Activated T-cell treated with anti-CD3 and anti-CD28 coated beads for 4 hours (primary cell): ENCODE data around the gene HCRTR2.
"Not testable (repeated sequence)": the region's sequence is repeated elsewhere in the genome, so short reads cannot be mapped to it uniquely, and the experiment has no call there.

ENCODE experiments used
- DNase-seq: peaks from one replicate; pipeline ENCODE4 v3.0.0-alpha.2; 2020

The HCRTR2 gene

GRCh38 chr6:55220961-55221360 is 46.6 kb downstream of the HCRTR2 start:
- no peak for DNase-seq

- DNase-seq: no peak
Measured at GRCh38 chr6:55227862-55228261, 53.5 kb downstream of the HCRTR2 start.

DNA sequence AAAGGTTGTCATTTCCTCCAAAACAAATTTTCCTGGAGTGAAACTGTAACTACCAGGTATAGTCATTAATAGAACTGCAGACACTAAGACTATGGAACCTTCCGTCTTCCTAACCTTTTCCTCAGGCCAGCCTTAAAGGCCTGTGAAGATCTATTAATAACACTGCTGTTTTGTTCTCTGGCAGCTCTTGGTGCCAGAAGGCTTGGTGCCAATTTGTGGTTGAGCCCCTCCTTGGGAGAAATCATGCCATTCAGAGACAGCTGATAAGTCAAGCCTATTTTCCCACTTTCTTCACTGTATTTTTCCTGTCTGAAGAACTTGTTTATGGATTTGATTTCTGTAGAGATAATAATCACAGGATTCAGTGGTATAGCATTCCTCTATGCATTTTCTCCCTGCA is 64.8 kb downstream of the HCRTR2 start:
- DNase-seq: no peak

- DNase-seq: not testable (repeated sequence)
Measured at GRCh38 chr6:55240975-55241605, 66.8 kb downstream of the HCRTR2 start.

DNA sequence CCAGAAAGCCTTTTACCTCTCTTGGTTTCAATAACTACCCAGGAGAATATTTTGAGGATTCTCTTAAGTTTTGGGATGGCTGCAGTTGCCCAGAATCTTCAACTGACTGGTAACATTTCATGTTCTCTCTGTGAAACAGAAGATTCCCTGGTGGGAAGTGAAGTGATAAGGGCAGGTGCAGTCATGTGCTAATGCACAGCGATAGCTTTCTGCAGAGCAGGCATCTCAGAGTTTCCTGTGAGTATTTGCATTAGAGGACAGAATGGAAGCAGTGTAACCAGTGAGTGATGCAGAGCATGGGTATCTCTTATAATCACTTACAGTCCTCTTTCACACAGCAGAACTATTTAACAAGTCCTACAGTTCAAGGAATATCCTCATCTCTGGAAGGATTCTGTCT is 76.1 kb downstream of the HCRTR2 start:
- DNase-seq: no peak

DNA sequence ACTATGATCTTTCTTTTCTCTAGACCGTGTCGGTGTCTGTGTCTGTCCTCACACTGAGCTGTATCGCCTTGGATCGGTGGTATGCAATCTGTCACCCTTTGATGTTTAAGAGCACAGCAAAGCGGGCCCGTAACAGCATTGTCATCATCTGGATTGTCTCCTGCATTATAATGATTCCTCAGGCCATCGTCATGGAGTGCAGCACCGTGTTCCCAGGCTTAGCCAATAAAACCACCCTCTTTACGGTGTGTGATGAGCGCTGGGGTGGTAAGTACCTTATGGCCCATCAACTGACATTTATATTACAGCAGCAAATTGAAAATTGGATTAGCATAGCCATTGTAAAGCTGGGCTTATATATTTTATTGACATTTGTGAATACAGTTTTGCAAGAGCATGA is 80.8 kb downstream of the HCRTR2 start:
- DNase-seq: no peak

DNA sequence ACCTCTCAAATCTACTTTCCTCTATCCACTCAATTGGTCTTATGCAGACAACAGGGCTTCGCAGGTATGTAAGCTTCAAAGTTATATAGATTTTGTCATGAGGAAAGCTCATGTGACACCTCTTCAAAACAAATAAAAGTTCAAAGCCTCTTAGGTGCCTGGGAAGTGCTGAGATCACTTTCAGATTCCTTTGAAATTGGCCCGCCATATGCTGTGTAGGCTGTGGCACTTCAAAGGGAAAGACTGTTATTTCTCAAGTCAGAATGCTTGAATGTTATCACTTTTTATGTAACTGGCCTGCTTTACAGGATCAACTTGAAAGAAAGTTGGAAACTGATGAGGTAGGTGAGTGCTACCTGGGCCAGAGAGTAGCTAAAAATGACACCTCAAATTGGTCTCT is 85.9 kb downstream of the HCRTR2 start:
- no peak for DNase-seq

DNA sequence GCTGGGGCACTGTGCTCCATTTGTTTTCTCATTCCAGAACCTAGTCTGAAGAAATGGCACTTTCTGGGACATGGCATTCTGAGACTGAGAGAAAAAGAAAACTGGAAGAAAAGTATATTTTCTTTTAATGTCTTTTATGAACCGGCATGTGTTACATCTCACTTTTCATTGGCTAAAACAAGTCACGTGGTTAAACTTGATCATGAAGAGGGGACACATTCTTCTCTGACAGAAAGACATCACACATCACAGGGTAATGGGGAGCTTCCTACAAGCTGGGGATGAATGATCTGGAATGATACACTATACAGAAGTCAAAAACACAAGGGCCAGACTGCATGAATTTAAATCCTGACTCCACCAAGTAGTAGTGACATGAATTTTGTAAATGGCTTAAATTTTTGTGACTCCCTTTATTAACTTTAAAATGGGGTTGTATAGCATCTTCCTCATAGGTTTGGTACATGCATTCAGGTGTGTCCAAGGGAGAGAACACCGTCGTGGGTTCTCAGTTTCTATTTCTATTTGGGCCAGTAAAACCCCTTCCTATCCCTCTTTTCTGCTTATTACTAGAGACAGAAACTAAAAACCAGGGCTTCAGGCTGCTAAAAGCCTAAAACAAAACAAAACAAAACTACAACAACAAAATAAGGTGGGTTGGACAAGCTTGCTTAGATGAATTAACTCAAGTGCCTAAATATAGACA is 91.2 kb downstream of the HCRTR2 start:
- no peak for DNase-seq

DNA sequence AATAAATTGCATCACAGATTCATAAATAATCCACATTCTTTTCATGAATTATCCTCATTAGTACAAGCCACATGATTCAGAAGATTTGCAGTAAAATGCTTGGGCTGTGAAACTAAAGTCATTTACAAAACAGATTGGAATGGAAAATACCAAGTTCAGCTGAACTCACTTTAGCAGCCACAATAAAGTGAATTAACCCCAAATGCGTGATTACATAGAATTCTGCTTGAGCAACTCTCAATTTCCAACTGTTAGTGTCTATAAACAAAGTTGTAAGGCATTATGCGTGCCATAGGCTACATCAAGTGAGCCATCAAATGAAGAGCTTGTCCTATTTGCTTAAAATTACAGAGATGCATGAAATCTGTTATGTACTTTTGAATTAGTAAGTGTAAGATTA is 92.6 kb downstream of the HCRTR2 start:
- DNase-seq: no peak

- DNase-seq: no peak
Measured at GRCh38 chr6:55276745-55277530, 102.6 kb downstream of the HCRTR2 start.

GRCh38 chr6:55277646-55278045 is 103.3 kb downstream of the HCRTR2 start:
- no peak for DNase-seq

DNA sequence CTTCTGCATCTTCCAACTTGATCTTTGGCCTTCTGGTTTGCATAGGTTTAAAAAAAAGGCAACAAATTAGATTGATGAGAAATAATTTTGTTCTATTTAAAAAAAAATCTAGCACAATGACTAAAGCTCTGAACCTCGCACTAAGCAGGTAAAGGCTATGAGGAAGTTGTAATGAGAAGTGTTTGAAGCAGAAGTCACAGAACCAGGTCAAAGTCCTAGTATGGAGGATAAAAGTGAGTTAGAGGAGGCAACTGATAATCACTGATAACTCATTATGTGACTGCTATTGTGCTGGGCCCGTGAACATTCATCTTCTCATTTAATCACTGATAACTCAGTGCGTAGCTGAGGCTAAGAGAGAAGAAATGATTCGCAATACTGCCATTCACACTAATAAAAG is 106.9 kb downstream of the HCRTR2 start:
- DNase-seq: no peak

DNA sequence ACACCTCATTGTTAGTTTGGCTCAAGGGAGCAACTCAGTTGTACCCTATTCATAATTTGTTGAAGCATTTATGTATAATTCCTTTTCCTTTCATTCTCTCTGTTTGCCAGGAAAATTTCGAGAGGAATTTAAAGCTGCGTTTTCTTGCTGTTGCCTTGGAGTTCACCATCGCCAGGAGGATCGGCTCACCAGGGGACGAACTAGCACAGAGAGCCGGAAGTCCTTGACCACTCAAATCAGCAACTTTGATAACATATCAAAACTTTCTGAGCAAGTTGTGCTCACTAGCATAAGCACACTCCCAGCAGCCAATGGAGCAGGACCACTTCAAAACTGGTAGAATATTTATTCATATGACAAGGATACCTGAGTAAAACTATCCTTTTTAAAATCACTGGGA is 107.8 kb downstream of the HCRTR2 start:
- no peak for DNase-seq

DNA sequence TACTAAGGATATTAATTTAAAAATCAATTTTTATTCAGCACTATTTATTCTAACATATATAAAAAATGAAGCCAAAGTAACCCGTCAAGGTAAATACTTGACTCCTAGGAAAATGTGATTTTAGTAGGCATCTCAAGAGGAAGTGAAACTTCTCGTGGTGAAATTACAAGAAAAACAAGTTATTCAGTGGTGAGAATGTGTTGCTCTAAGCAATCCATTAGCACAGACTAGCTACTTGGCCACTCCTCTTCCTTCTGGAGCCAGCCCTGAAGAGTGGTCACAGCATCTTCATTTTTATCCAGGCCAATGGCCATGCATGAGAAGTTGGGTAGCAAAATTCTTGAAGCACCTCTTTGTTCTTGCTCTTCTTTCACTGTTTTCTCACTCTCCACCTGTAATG is 112.5 kb downstream of the HCRTR2 start:
- no peak for DNase-seq

- no peak for DNase-seq
Measured at GRCh38 chr6:55290736-55291135, 116.4 kb downstream of the HCRTR2 start.

- no peak for DNase-seq
Measured at GRCh38 chr6:55293116-55293515, 118.8 kb downstream of the HCRTR2 start.

GRCh38 chr6:55297214-55297613 is 122.9 kb downstream of the HCRTR2 start:
- DNase-seq: not testable (repeated sequence)

DNA sequence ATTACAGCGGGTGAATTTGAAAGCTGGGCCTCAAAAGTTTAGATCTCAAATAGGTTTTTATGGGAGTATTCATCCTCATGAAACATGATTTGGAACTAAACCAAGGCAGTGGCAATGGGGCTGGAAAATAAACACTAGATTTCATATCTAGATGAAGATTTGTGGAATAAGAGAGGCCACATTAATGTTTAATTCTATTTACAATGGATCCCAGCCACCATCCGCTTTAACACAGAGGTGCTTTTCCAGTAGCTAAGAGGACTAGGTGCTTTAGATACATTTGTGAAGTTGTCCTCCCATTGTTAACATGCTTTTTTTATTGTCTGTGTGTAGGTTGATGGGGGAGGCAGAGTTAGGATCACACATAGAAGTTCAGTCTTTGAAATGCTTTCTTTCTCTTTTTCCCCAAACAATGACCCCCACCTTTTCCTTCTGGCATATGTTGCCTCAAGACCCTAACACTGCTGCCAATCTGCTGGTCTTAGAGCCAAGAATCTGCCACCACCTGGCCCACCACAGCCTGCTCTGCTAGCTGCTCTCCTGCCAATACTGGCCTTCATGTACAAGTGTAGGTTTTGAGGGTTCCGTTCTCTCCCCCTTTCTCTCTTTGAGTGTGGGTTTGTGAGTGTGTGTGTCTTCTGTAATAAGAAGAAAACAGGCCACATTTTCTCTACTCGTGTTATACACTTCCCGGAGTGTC is 125.1 kb downstream of the HCRTR2 start:
- no peak for DNase-seq

DNA sequence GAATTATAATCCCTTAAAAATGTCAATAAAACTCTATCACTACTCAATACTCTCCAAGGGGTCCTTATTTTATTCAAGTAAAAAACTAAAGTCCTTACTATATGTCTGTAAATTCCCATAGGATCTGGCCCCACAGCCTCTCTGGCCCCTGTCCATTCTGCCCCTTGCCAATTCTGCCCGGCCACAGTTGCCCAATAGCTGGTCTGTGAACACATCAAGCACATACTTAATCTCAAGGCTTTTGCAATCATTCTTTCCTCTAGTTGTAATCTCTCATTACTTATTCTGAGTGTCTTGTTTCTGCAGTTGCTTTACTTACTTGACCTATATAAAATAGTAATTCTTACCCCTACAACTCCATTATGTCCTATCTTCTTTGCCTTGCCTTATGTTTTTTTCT is 130.4 kb downstream of the HCRTR2 start:
- DNase-seq: no peak

DNA sequence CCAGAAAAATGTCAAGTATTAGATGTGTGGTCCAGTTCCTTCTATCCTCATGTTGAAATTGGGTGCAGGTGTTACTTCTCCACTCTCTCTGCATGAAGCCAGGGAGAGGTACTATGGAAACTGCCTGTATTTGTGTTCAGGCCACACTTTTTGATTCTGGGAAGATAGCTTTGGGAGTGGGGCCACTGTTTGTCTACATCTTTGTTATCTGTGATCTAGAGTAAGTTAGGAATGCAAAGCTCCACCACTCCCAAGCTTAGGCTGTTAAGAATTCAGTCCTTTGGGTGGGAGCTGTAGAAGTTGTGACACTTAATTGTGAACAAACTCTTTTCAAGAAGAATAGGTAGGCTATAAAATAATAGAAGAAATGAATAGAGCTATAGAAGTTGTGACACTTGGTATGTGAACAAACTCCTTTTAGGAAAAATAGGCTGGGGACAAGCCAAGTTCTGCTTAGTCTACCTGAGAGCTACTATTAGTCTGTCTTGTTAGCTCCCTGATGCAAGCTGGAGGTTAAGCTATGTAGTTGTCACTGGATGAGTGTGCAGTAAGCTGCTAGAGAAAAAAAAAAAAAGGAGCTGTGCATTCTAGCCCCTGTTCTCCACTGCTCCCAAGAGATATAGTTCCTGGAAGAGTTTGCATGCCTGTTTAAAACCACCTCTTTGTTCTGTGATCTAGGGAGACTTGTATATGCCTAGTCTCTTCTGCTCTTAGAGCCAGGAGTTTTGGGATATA is 145.8 kb downstream of the HCRTR2 start:
- no peak for DNase-seq

GRCh38 chr6:55320696-55321086 is 146.4 kb downstream of the HCRTR2 start:
- no peak for DNase-seq

- DNase-seq: no peak
Measured at GRCh38 chr6:55327169-55327568, 152.9 kb downstream of the HCRTR2 start, which contains the start of gene GFRAL. Gene GFRAL, plus strand, starts transcription at chr6:55327469. Its CDS starts 86 bp downstream, at chr6:55327555.
